Left lung (tissue), 10 donors: ENCODE results near the gene WNT11. TPM values are rescaled to one million over a fixed set of nuclear protein-coding genes. Genes with fewer than 3 reads are reported as not detected.

ENCODE experiments used
- ATAC-seq: fragments of 200-7000 bp; cut with Tn5 transposase; one replicate; pipeline ENCODE4 v1.9.1; 2020; ENCODE audit warnings: moderate library complexity
- DNase-seq, 4 donors: peaks; one replicate each; pipeline ENCODE4 v3.0.0-alpha.2; 2013 to 2020
- H3K27ac ChIP-seq, 2 donors: fragments of 200-600 bp; sonication (generic) in 1 of 2; one replicate each; pipeline versions ENCODE4 v1.5.0 to v1.8.0; 2020 to 2021
- H3K27me3 ChIP-seq, 2 donors: fragments of 200-600 bp; sonication (generic) in 1 of 2; one replicate each; pipeline versions ENCODE4 v1.5.0 to v1.8.0; 2020 to 2021
- H3K36me3 ChIP-seq, 2 donors: fragments of 200-600 bp; sonication (generic) in 1 of 2; one replicate each; pipeline versions ENCODE4 v1.5.0 to v1.8.0; 2020 to 2021
- H3K4me1 ChIP-seq, 2 donors: fragments of 200-600 bp; one replicate each; pipeline ENCODE4 v1.8.0; 2021
- H3K4me3 ChIP-seq, 2 donors: fragments of 200-600 bp; sonication (generic) in 1 of 2; one replicate each; pipeline versions ENCODE4 v1.5.0 to v1.8.0; 2020 to 2021; ENCODE audit warnings: mild to moderate bottlenecking in 1 of 2
- H3K9me3 ChIP-seq, 2 donors: fragments of 200-600 bp; sonication (generic) in 1 of 2; one replicate each; pipeline versions ENCODE4 v1.5.0 to v1.8.0; 2020 to 2021
- CTCF ChIP-seq, 2 donors: fragments of 200-600 bp; sonication (generic) in 1 of 2; IDR thresholded peaks; one replicate each; pipeline versions ENCODE4 v1.5.0 to v1.8.0; 2021; ENCODE audit warnings: antibody characterized with exemption in 2 of 2
- intact Hi-C, 2 donors: fragments of 100-400 bp; cut with DNase I; formaldehyde crosslinking; loops; one replicate each; pipeline versions ENCODE4 v1.11.2 to v1.14.2; 2022
- polyA plus RNA-seq, 6 donors: library from polyadenylated mRNA; unstranded; fragments of 120-200 nt; gene quantifications; one replicate each; pipeline ENCODE4 v1.2.1, GENCODE V29; 2013; ENCODE audit not compliant: insufficient read length in 6 of 6
- total RNA-seq, 2 donors: library from RNA; stranded (reverse); fragmentation: NEBNext Ultra II Directional; extraction: Animal tissue kit (Norgen Biotek cat#: 25700); gene quantifications; one replicate each; pipeline ENCODE4 v1.2.1, GENCODE V29; 2021
- donor health status: DM: no; HTN: yes; CAD: no.
- donor health status: DM: no; HTN: no; CAD: no.

The WNT11 gene
- total and polyA plus RNA-seq, 8 donors = 1.3 to 64.0 (median 54.3) TPM

GRCh38 chr11:76190376-76190775, 15.9 kb downstream of the WNT11 start:
- Histone ChIP-seq H3K4me1 (peaks cover 5 to 11% of the 10 kb centered on the region in 2 donors), H3K9me3 (no peaks in the 10 kb centered on the region), H3K27me3 (no peaks in the 10 kb centered on the region), H3K27ac (no peak overlapping the region), H3K36me3 (no peaks in the 10 kb centered on the region), H3K4me3 (no peak overlapping the region)
- no peak for TF ChIP-seq CTCF (IDR thresholded peaks at IDR 0.05)
- DNase-seq (peak in 2 of 4 donors; percentile 75 to 79), ATAC-seq (no peak)
- intact Hi-C loops = no loop called here

GRCh38 chr11:76189682-76190081, 16.6 kb downstream of the WNT11 start:
- Histone ChIP-seq H3K4me1 (peaks cover 12 to 17% of the 10 kb centered on the region in 2 donors), H3K4me3 (no peak overlapping the region), H3K36me3 (no peaks in the 10 kb centered on the region), H3K27me3 (no peaks in the 10 kb centered on the region), H3K27ac (no peak overlapping the region), H3K9me3 (no peaks in the 10 kb centered on the region)
- no peak for TF ChIP-seq CTCF (IDR thresholded peaks at IDR 0.05)
- intact Hi-C loops = no loop called here
- no peak for DNase-seq
- ATAC-seq = no peak

GRCh38 chr11:76188873-76189272, 17.4 kb downstream of the WNT11 start:
- no peak for TF ChIP-seq CTCF (IDR thresholded peaks at IDR 0.05)
- Histone ChIP-seq H3K9me3 (no peaks in the 10 kb centered on the region), H3K4me1 (peaks cover 16 to 18% of the 10 kb centered on the region in 2 donors), H3K36me3 (no peaks in the 10 kb centered on the region), H3K4me3 (no peak overlapping the region), H3K27me3 (no peaks in the 10 kb centered on the region), H3K27ac (no peak overlapping the region)
- DNase-seq (no peak), ATAC-seq (no peak)
- intact Hi-C loops = no loop called here

- intact Hi-C loops = no loop called here
- no peak overlapping the region for H3K4me3 ChIP-seq
- DNase-seq (no peak), ATAC-seq (peak; percentile 58)
- H3K9me3 ChIP-seq = no peaks in the 10 kb centered on the region
- H3K27ac ChIP-seq = no peak overlapping the region
- H3K27me3 ChIP-seq = no peaks in the 10 kb centered on the region
- peaks cover 16 to 18% of the 10 kb centered on the region in 2 donors for H3K4me1 ChIP-seq
- H3K36me3 ChIP-seq = no peaks in the 10 kb centered on the region
- no peak for TF ChIP-seq CTCF (IDR thresholded peaks at IDR 0.05)
These were observed 19.5 kb downstream of the WNT11 start for GRCh38 chr11:76186776-76187279.

DNA sequence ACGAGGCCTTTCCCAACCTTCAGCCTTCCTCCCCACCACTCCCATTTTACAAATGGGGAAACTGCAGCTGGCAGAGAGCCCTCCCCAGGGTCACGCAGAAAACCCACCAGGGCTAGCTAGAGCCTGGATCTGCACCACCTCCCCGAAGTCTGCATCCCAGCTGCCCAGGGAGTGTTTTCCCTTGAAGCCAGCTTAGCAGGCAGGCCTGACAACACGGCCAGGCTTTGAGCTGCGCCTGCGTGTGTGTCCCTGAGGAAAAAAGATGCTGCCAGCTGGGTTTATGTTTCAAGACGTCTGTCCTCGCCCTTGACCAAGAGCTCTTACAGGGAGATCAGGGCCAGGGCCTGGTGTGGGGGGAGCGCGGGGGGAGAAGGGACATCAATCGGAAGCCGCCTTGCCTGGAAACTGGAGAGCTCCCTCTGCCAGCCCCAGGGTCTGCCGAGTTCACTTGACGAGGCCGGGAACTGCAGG, 20.3 kb downstream of the WNT11 start:
- Histone ChIP-seq H3K4me1 (peaks cover 16 to 18% of the 10 kb centered on the region in 2 donors), H3K27ac (peak overlapping the region in 1 of 2 donors; percentile 61), H3K9me3 (no peaks in the 10 kb centered on the region), H3K4me3 (no peak overlapping the region), H3K36me3 (no peaks in the 10 kb centered on the region), H3K27me3 (no peaks in the 10 kb centered on the region)
- DNase-seq (peak in 2 of 4 donors; percentile 73 to 92), ATAC-seq (peak; percentile 55)
- intact Hi-C loops = no loop called here
- no peak for TF ChIP-seq CTCF (IDR thresholded peaks at IDR 0.05)
